ENCODE results near the gene PHOX2A.
"Not testable (repeated sequence)": the region's sequence is repeated elsewhere in the genome, so short reads cannot be mapped to it uniquely, and the experiment has no call there.

The PHOX2A gene

GRCh38 chr11:72280037-72280436 is 36.1 kb upstream of the PHOX2A start:
- H3K4me3 ChIP-seq (ENCODE audit: low read length): no peak overlapping the region
- no peak for DNase-seq (ENCODE audit: low read depth)
- no peak for TF ChIP-seq CTCF (conservative IDR thresholded peaks at IDR 0.05; ENCODE audit: low read depth, low read length)

- no peak overlapping the region for H3K4me3 ChIP-seq (ENCODE audit: low read length)
- TF ChIP-seq CTCF (conservative IDR thresholded peaks at IDR 0.05; ENCODE audit: low read depth, low read length): no peak
- peak; percentile 47 for DNase-seq (ENCODE audit: low read depth)
Measured at GRCh38 chr11:72278905-72279304, 34.9 kb upstream of the PHOX2A start.

- no peak overlapping the region for H3K4me3 ChIP-seq (ENCODE audit: low read length)
- no peak for DNase-seq (ENCODE audit: low read depth)
- no peak for TF ChIP-seq CTCF (conservative IDR thresholded peaks at IDR 0.05; ENCODE audit: low read depth, low read length)
Measured at GRCh38 chr11:72274435-72274834, 30.5 kb upstream of the PHOX2A start.

- TF ChIP-seq CTCF (conservative IDR thresholded peaks at IDR 0.05; ENCODE audit: low read depth, low read length): no peak
- DNase-seq (ENCODE audit: low read depth): no peak
- no peak overlapping the region for H3K4me3 ChIP-seq (ENCODE audit: low read length)
Measured at GRCh38 chr11:72271980-72272379, 28.0 kb upstream of the PHOX2A start.

GRCh38 chr11:72267956-72268617 is 24.1 kb upstream of the PHOX2A start:
- H3K4me3 ChIP-seq (ENCODE audit: low read length): no peak overlapping the region
- DNase-seq (ENCODE audit: low read depth): no peak
- no peak for TF ChIP-seq CTCF (conservative IDR thresholded peaks at IDR 0.05; ENCODE audit: low read depth, low read length)

- DNase-seq (ENCODE audit: low read depth); H3K4me3 ChIP-seq (ENCODE audit: low read length): not testable (repeated sequence)
Measured at GRCh38 chr11:72266960-72267359, 23.0 kb upstream of the PHOX2A start.

GRCh38 chr11:72265951-72266350 is 22.0 kb upstream of the PHOX2A start:
- TF ChIP-seq CTCF (conservative IDR thresholded peaks at IDR 0.05; ENCODE audit: low read depth, low read length): no peak
- DNase-seq (ENCODE audit: low read depth): no peak
- H3K4me3 ChIP-seq (ENCODE audit: low read length): no peak overlapping the region
